Measurements from ENCODE around the gene GPR39.

- no peak for TF ChIP-seq EP300 (IDR thresholded peaks at IDR 0.05)
- TF ChIP-seq, protein P1, sequence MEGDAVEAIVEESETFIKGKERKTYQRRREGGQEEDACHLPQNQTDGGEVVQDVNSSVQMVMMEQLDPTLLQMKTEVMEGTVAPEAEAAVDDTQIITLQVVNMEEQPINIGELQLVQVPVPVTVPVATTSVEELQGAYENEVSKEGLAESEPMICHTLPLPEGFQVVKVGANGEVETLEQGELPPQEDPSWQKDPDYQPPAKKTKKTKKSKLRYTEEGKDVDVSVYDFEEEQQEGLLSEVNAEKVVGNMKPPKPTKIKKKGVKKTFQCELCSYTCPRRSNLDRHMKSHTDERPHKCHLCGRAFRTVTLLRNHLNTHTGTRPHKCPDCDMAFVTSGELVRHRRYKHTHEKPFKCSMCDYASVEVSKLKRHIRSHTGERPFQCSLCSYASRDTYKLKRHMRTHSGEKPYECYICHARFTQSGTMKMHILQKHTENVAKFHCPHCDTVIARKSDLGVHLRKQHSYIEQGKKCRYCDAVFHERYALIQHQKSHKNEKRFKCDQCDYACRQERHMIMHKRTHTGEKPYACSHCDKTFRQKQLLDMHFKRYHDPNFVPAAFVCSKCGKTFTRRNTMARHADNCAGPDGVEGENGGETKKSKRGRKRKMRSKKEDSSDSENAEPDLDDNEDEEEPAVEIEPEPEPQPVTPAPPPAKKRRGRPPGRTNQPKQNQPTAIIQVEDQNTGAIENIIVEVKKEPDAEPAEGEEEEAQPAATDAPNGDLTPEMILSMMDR (IDR thresholded peaks at IDR 0.05) = no peak
Observed at GRCh38 chr2:132404056-132404455, 12.5 kb upstream of the GPR39 start.

All from tibial nerve (tissue), 4 donors.